Progenitor cell of endocrine pancreas (in vitro differentiated cells): ENCODE measurements around the gene EFEMP2. TPM values are rescaled to one million over a fixed set of nuclear protein-coding genes. Genes with fewer than 3 reads are reported as not detected.
A peak's percentile ranks its signal among the peaks of the same experiment; 100 is the strongest.

ENCODE experiments used
- DNase-seq: peaks from one replicate; pipeline ENCODE4 v3.0.0; 2021; ENCODE audit warnings: low spot score; ENCODE audit not compliant: unreplicated experiment
- H3K27ac Mint-ChIP-seq: 2 replicates; pipeline ENCODE4 v1.8.0; 2021; ENCODE audit warnings: mild to moderate bottlenecking, moderate library complexity, mixed read lengths
- H3K27me3 Mint-ChIP-seq: 2 replicates; pipeline ENCODE4 v1.8.0; 2021; ENCODE audit warnings: mixed read lengths
- H3K36me3 Mint-ChIP-seq: 2 replicates; pipeline ENCODE4 v1.8.0; 2022; ENCODE audit warnings: mixed read lengths; ENCODE audit not compliant: insufficient read depth
- H3K4me1 Mint-ChIP-seq: 2 replicates; pipeline ENCODE4 v1.8.0; 2021; ENCODE audit warnings: low read depth, mixed read lengths
- H3K4me3 Mint-ChIP-seq: 2 replicates; pipeline ENCODE4 v1.8.0; 2021; ENCODE audit warnings: low read depth, mild to moderate bottlenecking, moderate library complexity, mixed read lengths
- H3K9me3 Mint-ChIP-seq: 2 replicates; pipeline ENCODE4 v1.8.0; 2021; ENCODE audit warnings: low read depth, mixed read lengths
- CTCF ChIP-seq: fragments of 200-600 bp; sonication (generic); IDR thresholded peaks from one replicate; pipeline ENCODE4 v1.5.0; 2021; ENCODE audit warnings: antibody characterized with exemption, mild to moderate bottlenecking; ENCODE audit not compliant: unreplicated experiment
- total RNA-seq: library from RNA; stranded (reverse); gene quantifications from 2 replicates; pipeline ENCODE4 v1.2.1, GENCODE V29; 2021

EFEMP2 gene
- total RNA-seq, 1 donor from 2014 or later = 90.5 TPM

- no peak overlapping the region for H3K27ac Mint-ChIP-seq
- DNase-seq = no peak
- no peak for TF ChIP-seq CTCF
- H3K27me3 Mint-ChIP-seq = peaks cover 55% of the 10 kb centered on the region
- H3K9me3 Mint-ChIP-seq = no peaks in the 10 kb centered on the region
- H3K36me3 Mint-ChIP-seq = no peaks in the 10 kb centered on the region
- H3K4me1 Mint-ChIP-seq = no peaks in the 10 kb centered on the region
- H3K4me3 Mint-ChIP-seq = no peak overlapping the region
Observed at GRCh38 chr11:65906602-65907001, 34.0 kb upstream of the EFEMP2 start.

GRCh38 chr11:65903715-65904114 is 31.1 kb upstream of the EFEMP2 start:
- no peak for TF ChIP-seq CTCF
- DNase-seq = no peak
- Mint-ChIP-seq H3K36me3 (no peaks in the 10 kb centered on the region), H3K4me3 (no peak overlapping the region), H3K4me1 (peaks cover under 1% of the 10 kb centered on the region), H3K27ac (no peak overlapping the region), H3K9me3 (no peaks in the 10 kb centered on the region), H3K27me3 (peaks cover 66% of the 10 kb centered on the region)

GRCh38 chr11:65903068-65903481 is 30.5 kb upstream of the EFEMP2 start:
- Mint-ChIP-seq H3K4me1 (peaks cover 1% of the 10 kb centered on the region), H3K4me3 (no peak overlapping the region), H3K9me3 (no peaks in the 10 kb centered on the region), H3K36me3 (no peaks in the 10 kb centered on the region), H3K27ac (no peak overlapping the region), H3K27me3 (peaks cover 66% of the 10 kb centered on the region)
- no peak for DNase-seq
- no peak for TF ChIP-seq CTCF

GRCh38 chr11:65900899-65901180 is 28.2 kb upstream of the EFEMP2 start:
- no peak for DNase-seq
- Mint-ChIP-seq H3K27me3 (peaks cover 70% of the 10 kb centered on the region), H3K36me3 (no peaks in the 10 kb centered on the region), H3K27ac (no peak overlapping the region), H3K4me1 (peaks cover 1% of the 10 kb centered on the region), H3K4me3 (peak overlapping the region; percentile 60), H3K9me3 (no peaks in the 10 kb centered on the region)
- TF ChIP-seq CTCF = no peak

GRCh38 chr11:65900125-65900898 is 27.7 kb upstream of the EFEMP2 start, which contains the start of gene FOSL1:
Gene FOSL1, minus strand, starts transcription at chr11:65900388. Its CDS starts 49 bp downstream, at chr11:65900339.
- H3K4me3 Mint-ChIP-seq = peak within 1 kb of the TSS; percentile 62
- peak within 1 kb of the TSS; percentile 85 for H3K27ac Mint-ChIP-seq
- H3K9me3 Mint-ChIP-seq = no peaks in the 10 kb centered on the region
- DNase-seq = peak; percentile 64
- no peak for TF ChIP-seq CTCF
- H3K36me3 Mint-ChIP-seq = no peaks in the 10 kb centered on the region
- H3K27me3 Mint-ChIP-seq = peaks cover 73% of the 10 kb centered on the region
- peaks cover 1% of the 10 kb centered on the region for H3K4me1 Mint-ChIP-seq
